Measurements from ENCODE around the gene BARD1. TPM values are rescaled to one million over a fixed set of nuclear protein-coding genes. Genes with fewer than 3 reads are reported as not detected.

BARD1 gene
- total and polyA plus RNA-seq, 8 donors: 11.3 to 20.5 (median 14.1) TPM

GRCh38 chr2:214713080-214713830 lies 96.2 kb downstream of the BARD1 start:
- intact Hi-C loops (cut with DNase I): no loop called here
- Histone ChIP-seq H3K4me1 (no peaks in the 10 kb centered on the region), H3K27ac (no peak overlapping the region), H3K9me3 (peaks cover 0 to 6% of the 10 kb centered on the region in 2 donors), H3K36me3 (peaks cover 0 to 9% of the 10 kb centered on the region in 2 donors), H3K4me3 (no peak overlapping the region), H3K27me3 (no peaks in the 10 kb centered on the region)
- no peak for DNase-seq
- TF ChIP-seq, protein P1, sequence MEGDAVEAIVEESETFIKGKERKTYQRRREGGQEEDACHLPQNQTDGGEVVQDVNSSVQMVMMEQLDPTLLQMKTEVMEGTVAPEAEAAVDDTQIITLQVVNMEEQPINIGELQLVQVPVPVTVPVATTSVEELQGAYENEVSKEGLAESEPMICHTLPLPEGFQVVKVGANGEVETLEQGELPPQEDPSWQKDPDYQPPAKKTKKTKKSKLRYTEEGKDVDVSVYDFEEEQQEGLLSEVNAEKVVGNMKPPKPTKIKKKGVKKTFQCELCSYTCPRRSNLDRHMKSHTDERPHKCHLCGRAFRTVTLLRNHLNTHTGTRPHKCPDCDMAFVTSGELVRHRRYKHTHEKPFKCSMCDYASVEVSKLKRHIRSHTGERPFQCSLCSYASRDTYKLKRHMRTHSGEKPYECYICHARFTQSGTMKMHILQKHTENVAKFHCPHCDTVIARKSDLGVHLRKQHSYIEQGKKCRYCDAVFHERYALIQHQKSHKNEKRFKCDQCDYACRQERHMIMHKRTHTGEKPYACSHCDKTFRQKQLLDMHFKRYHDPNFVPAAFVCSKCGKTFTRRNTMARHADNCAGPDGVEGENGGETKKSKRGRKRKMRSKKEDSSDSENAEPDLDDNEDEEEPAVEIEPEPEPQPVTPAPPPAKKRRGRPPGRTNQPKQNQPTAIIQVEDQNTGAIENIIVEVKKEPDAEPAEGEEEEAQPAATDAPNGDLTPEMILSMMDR (IDR thresholded peaks at IDR 0.05): no peak
- ATAC-seq: peak; percentile 31

GRCh38 chr2:214710729-214711128 lies 98.8 kb downstream of the BARD1 start:
- no peaks in the 10 kb centered on the region for H3K36me3 ChIP-seq
- intact Hi-C loops (cut with DNase I): no loop called here
- no peaks in the 10 kb centered on the region for H3K4me1 ChIP-seq
- H3K4me3 ChIP-seq: no peak overlapping the region
- ATAC-seq (no peak), DNase-seq (no peak)
- H3K27me3 ChIP-seq: no peaks in the 10 kb centered on the region
- no peaks in the 10 kb centered on the region for H3K9me3 ChIP-seq
- TF ChIP-seq, protein P1 (IDR thresholded peaks at IDR 0.05): no peak
- H3K27ac ChIP-seq: no peak overlapping the region

DNA sequence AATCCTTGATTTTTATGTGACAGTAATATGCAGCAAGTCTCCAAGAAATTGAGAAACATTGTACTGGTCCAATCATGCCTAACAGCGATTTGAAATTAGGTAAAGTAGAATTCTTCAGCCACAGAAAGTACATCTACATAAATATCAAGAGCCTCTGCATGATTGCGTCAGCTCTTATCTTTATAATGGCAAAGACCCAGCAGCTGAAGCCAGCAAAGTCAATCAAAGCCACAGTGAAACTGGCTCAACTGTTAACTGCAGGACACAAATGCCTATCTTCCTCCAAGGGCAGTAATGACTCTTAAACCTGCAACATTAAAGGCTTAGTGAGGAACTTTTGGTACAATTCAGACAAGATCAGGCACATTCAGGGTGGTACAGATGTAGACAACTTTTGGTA lies 102.5 kb downstream of the BARD1 start:
- Histone ChIP-seq H3K36me3 (no peaks in the 10 kb centered on the region), H3K4me3 (no peak overlapping the region), H3K4me1 (no peaks in the 10 kb centered on the region), H3K27ac (no peak overlapping the region), H3K27me3 (no peaks in the 10 kb centered on the region), H3K9me3 (no peaks in the 10 kb centered on the region)
- DNase-seq: peak in 2 of 4 donors; percentile 13 to 39
- TF ChIP-seq, protein P1 (IDR thresholded peaks at IDR 0.05): no peak
- peak; percentile 73 for ATAC-seq
- intact Hi-C loops (cut with DNase I): no loop called here

DNA sequence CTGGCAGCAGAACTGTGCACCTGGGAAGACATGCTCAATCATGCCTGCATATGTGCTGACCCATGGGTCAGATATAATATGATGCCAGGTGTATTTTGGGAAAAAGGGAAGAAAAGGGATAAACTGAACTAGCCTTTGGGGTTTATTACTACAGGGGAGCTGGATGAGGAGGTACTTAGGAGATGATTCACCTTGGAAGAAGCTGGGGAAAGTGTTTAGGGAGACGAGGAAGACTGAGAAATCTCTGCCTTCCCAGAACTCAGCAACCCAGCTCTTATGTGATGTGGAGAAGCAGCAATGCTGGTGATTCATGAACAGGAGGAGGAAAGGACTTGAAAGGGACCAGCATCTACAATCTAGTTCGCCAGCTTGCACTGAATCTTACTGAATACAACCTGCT lies 110.2 kb downstream of the BARD1 start:
- no peaks in the 10 kb centered on the region for H3K27me3 ChIP-seq
- H3K27ac ChIP-seq: no peak overlapping the region
- H3K4me1 ChIP-seq: no peaks in the 10 kb centered on the region
- H3K4me3 ChIP-seq: no peak overlapping the region
- H3K36me3 ChIP-seq: no peaks in the 10 kb centered on the region
- intact Hi-C loops (cut with DNase I): no loop called here
- TF ChIP-seq, protein P1 (IDR thresholded peaks at IDR 0.05): no peak
- no peak for ATAC-seq
- peaks cover 0 to 10% of the 10 kb centered on the region in 2 donors for H3K9me3 ChIP-seq
- DNase-seq: no peak

GRCh38 chr2:214696681-214697080 lies 112.8 kb downstream of the BARD1 start:
- Histone ChIP-seq H3K4me1 (no peaks in the 10 kb centered on the region), H3K4me3 (no peak overlapping the region), H3K36me3 (no peaks in the 10 kb centered on the region), H3K9me3 (peaks cover 0 to 10% of the 10 kb centered on the region in 2 donors), H3K27me3 (no peaks in the 10 kb centered on the region), H3K27ac (no peak overlapping the region)
- no peak for ATAC-seq
- no peak for DNase-seq
- intact Hi-C loops (cut with DNase I): no loop called here
- TF ChIP-seq, protein P1 (IDR thresholded peaks at IDR 0.05): no peak

All from left lung (tissue), 10 donors.